AG04450 (cell line): ENCODE results near the gene ADAMTS19. TPM values are rescaled to one million over a fixed set of nuclear protein-coding genes. Genes with fewer than 3 reads are reported as not detected.

Experiments
- CTCF ChIA-PET: fragments of 300-600, 350-600 bp; formaldehyde crosslinking; extraction: SDS; loops from one replicate; lab custom pipeline; 2022; ENCODE audit warnings: antibody characterized with exemption, inconsistent platforms; lab: Charles Lee
- POLR2A ChIA-PET: fragments of 350-600 bp; formaldehyde crosslinking; extraction: SDS; loops from one replicate; lab custom pipeline; 2021; ENCODE audit warnings: antibody characterized with exemption, inconsistent platforms; lab: Yijun Ruan, JAX
- DNase-seq: peaks from one replicate; pipeline ENCODE4 v3.0.0-alpha.2; 2011; ENCODE audit warnings: low read depth, low spot score
- H3K27ac ChIP-seq: one replicate; pipeline ENCODE4 v1.5.1; 2012; ENCODE audit warnings: low read depth, low read length, control low read depth
- H3K27me3 ChIP-seq: one replicate; pipeline ENCODE4 v1.6.0; 2012; ENCODE audit warnings: low read length; ENCODE audit not compliant: control insufficient read depth, insufficient read depth
- H3K4me3 ChIP-seq: 2 replicates; pipeline ENCODE4 v1.5.1; 2011; ENCODE audit warnings: mild to moderate bottlenecking, low read depth, low read length, control low read depth
- H3K9me3 ChIP-seq: 2 replicates; pipeline ENCODE4 v1.5.1; 2012; ENCODE audit warnings: low read length; ENCODE audit not compliant: control insufficient read depth, insufficient read depth
- polyA plus RNA-seq: library from polyadenylated mRNA; depleted of rRNA; stranded (reverse); fragments of >200 nt; gene quantifications from 2 replicates; pipeline ENCODE4 v1.2.3, GENCODE V29; 2011
- TF ChIP-seq, protein P1 (sequence below): IDR thresholded peaks from 2 replicates; pipeline ENCODE4 v1.5.1; 2011; ENCODE audit warnings: low read depth, low read length, control low read depth, inconsistent platforms

Gene ADAMTS19
- polyA plus RNA-seq, 1 experiment, result 0.02 TPM

DNA sequence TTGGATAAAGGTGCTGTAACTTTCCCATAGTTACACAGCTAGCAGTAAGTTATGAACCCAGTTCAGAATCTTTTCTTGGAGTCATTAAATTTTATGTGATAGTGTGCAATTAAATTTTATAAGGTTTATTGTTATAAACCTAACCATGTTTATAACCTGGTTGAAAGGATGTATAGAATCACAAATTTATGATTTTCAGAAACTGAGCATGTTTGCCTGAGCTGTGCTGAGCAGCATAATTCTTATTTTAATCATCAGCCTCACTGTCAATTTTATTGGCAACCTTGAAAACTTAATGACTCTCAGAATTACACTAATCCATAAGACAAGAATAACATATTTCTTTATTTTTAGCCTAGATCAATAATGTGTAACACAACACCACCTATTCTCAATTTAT is 46.9 kb downstream of the ADAMTS19 start:
- no peaks in the 10 kb centered on the region for H3K27me3 ChIP-seq
- no peak overlapping the region for H3K4me3 ChIP-seq
- ChIA-PET CTCF (no interaction called here), POLR2A (no interaction called here)
- no peak overlapping the region for H3K27ac ChIP-seq
- TF ChIP-seq, protein P1, sequence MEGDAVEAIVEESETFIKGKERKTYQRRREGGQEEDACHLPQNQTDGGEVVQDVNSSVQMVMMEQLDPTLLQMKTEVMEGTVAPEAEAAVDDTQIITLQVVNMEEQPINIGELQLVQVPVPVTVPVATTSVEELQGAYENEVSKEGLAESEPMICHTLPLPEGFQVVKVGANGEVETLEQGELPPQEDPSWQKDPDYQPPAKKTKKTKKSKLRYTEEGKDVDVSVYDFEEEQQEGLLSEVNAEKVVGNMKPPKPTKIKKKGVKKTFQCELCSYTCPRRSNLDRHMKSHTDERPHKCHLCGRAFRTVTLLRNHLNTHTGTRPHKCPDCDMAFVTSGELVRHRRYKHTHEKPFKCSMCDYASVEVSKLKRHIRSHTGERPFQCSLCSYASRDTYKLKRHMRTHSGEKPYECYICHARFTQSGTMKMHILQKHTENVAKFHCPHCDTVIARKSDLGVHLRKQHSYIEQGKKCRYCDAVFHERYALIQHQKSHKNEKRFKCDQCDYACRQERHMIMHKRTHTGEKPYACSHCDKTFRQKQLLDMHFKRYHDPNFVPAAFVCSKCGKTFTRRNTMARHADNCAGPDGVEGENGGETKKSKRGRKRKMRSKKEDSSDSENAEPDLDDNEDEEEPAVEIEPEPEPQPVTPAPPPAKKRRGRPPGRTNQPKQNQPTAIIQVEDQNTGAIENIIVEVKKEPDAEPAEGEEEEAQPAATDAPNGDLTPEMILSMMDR, result no peak
- H3K9me3 ChIP-seq, result no peaks in the 10 kb centered on the region
- no peak for DNase-seq

DNA sequence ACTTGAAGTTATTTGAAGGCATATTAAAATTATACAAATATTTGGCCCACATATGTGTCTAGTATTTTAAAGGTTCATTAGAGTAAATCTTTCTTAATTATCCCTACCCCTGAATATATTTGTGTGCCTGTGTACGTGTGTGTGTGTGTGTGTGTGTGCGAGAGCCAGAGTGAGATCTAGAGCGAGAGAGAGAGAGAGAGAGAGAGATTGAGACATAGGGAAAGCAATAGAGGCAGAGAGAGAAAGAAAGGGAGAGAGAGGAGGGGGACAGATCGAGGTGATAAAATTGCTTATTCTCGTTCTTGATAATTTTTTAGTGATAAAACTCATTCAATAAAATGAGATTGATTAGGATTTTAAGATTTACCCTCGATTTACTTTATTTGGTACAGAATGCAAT is 47.4 kb downstream of the ADAMTS19 start:
- Histone ChIP-seq H3K9me3 (no peaks in the 10 kb centered on the region), H3K27me3 (no peaks in the 10 kb centered on the region), H3K4me3 (no peak overlapping the region), H3K27ac (no peak overlapping the region)
- TF ChIP-seq, protein P1, result no peak
- DNase-seq, result no peak
- CTCF ChIA-PET, result no interaction called here
- POLR2A ChIA-PET, result no interaction called here

DNA sequence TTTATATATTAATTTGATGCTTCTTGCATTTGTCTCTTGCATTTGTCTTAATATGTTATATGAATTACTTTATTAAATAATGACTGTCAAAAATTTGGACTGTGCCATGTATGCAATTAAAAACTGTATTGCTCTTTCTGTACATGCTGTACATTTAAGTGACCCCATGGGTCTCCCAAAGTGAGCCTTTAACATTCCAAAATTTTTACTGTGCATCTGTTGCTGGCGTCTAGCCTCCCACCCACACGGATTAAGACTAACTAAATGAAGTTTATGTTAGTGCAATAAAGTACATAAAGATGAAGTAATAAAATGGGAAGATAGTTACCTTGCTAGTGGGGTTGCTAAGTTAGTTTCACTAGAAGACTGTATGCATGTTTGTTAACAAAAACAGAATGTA is 48.5 kb downstream of the ADAMTS19 start:
- CTCF ChIA-PET, result no interaction called here
- Histone ChIP-seq H3K4me3 (no peak overlapping the region), H3K27me3 (no peaks in the 10 kb centered on the region), H3K27ac (no peak overlapping the region), H3K9me3 (no peaks in the 10 kb centered on the region)
- DNase-seq, result no peak
- POLR2A ChIA-PET, result no interaction called here
- TF ChIP-seq, protein P1, result no peak

- CTCF ChIA-PET, result no interaction called here
- H3K27me3 ChIP-seq, result no peaks in the 10 kb centered on the region
- no peaks in the 10 kb centered on the region for H3K9me3 ChIP-seq
- H3K27ac ChIP-seq, result no peak overlapping the region
- H3K4me3 ChIP-seq, result no peak overlapping the region
- POLR2A ChIA-PET, result no interaction called here
- no peak for DNase-seq
- TF ChIP-seq, protein P1, result no peak
Measured at GRCh38 chr5:129509363-129509975, 49.4 kb downstream of the ADAMTS19 start.

- POLR2A ChIA-PET, result interaction anchor here (0.7 kb wide), 1 partner anchor 439 kb away, joined by 4 read pairs; no protein-coding TSS in a partner anchor
- CTCF ChIA-PET, result no interaction called here
- no peak overlapping the region for H3K27ac ChIP-seq
- TF ChIP-seq, protein P1, result no peak
- no peak for DNase-seq
- no peaks in the 10 kb centered on the region for H3K27me3 ChIP-seq
- no peak overlapping the region for H3K4me3 ChIP-seq
- H3K9me3 ChIP-seq, result no peaks in the 10 kb centered on the region
Measured at GRCh38 chr5:129511291-129511690, 51.2 kb downstream of the ADAMTS19 start.
